ENCODE data around the gene FLII.
"Not testable (repeated sequence)": the region's sequence is repeated elsewhere in the genome, so short reads cannot be mapped to it uniquely, and the experiment has no call there.

Gene FLII

DNA sequence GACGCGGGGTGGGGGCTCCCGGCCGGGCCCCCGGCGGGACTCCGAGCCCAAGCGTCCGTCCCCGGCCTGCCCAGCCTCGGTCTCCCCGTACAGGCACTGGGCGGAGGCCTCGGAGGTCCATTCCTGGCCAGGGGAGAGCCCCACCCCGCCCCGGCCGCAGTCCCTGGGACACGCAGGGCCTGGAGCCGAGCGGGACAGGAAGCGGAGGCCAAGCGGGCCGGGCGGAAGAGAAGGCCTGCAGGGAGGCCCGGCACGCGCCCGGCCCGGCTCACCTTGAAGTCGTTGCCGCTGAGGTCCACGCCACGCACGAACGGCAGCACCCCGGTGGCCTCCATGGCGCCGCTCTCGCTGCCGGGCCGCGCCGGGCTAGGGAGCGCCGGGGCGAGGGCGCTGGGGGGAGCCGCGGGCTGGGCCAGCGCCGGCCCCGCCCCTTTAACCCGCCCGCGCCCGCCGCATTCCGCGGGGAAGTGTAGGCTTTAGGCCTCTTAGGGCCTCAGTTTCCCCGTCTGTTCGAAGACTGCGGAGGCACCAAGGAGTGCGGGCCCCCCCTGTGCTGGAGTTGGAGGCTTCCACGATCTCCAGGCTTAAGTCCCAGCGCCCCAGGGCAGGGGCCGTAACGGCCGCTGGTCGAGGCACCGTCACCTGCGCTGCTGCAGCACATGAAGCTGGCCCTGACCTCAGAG, at the start of gene FLII:
TSS of gene FLII (minus strand) at position 383 of the 683 bp plus-strand sequence. CDS start at position 335, 48 bp downstream.
- peak within 1 kb of the TSS; percentile 93 for H3K4me3 ChIP-seq (ENCODE audit: low read depth, low read length)
- DNase-seq (ENCODE audit: low read depth): no peak

DNA sequence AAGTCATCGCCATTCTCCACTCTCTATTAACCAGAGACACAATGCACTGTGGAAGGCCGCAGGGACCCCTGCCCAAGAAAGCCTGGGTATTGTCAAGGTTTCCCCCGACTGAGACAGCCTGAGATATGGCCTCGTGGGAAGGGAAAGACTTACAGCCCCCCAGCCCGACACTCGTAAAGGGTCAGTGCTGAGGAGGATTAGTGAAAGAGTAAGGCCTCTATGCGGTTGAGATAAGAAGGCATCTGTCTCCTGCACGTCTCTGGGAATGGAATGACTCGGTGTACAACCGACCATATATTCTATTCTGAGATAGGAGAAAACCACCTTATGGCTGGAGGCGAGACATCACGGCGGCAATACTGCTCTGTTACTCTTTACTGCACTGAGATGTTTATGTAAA, 44.7 kb upstream of the FLII start:
- H3K4me3 ChIP-seq (ENCODE audit: low read depth, low read length); DNase-seq (ENCODE audit: low read depth): not testable (repeated sequence)

DNA sequence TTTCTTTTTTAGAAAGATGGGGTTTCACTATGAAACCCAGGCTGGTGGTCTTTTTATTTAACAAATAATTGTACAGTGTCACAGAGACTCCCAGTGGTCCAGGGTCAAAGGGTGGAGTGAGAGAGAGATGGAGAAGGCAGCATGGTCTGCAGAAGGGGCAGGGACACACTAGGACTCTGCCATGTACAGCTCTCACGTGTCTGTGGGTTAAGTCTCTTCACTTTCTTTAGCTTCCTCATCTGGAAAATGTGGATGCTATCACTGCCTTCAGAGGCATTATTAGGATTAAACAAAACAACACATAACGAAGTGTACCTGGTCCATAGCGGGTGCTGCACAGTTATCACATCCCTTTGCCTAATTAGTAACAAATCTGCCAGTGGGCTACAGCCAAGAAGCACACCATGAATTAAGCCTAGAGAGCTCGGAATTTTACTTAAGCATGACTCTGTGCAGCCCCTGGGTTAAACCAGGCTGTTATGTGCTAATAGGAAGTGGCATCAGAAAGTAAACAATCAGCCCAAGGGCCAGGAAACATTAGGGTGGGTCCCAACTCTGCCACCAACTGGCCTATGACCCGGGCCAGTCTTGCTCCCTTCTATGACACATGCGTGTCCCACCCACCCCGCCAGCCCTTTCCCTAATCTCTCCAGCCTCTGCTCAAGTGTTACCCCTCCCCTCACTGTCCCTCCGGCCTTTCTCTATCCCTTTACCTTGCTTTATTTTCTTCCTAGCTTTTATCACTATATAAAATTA, 42.4 kb upstream of the FLII start:
- H3K4me3 ChIP-seq (ENCODE audit: low read depth, low read length): no peak overlapping the region

DNA sequence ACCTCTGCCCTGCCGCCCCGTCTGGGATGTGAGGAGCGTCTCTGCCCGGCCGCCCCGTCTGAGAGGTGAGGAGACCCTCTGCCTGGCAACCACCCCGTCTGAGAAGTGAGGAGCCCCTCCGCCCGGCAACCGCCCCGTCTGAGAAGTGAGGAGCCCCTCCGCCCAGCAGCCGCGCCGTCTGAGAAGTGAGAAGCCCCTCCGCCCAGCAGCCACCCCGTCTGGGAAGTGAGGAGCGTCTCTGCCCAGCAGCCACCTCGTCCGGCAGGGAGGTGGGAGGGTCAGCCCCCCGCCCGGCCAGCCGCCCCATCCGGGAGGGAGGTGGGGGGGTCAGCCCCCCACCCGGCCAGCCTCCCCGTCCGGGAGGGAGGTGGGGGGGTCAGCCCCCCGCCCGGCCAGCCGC, 39.5 kb upstream of the FLII start:
- not testable (repeated sequence) for DNase-seq (ENCODE audit: low read depth); H3K4me3 ChIP-seq (ENCODE audit: low read depth, low read length)

More for the DNA sequence above, 42.4 kb upstream of the FLII start:
- no peak for DNase-seq (ENCODE audit: low read depth)

DNA sequence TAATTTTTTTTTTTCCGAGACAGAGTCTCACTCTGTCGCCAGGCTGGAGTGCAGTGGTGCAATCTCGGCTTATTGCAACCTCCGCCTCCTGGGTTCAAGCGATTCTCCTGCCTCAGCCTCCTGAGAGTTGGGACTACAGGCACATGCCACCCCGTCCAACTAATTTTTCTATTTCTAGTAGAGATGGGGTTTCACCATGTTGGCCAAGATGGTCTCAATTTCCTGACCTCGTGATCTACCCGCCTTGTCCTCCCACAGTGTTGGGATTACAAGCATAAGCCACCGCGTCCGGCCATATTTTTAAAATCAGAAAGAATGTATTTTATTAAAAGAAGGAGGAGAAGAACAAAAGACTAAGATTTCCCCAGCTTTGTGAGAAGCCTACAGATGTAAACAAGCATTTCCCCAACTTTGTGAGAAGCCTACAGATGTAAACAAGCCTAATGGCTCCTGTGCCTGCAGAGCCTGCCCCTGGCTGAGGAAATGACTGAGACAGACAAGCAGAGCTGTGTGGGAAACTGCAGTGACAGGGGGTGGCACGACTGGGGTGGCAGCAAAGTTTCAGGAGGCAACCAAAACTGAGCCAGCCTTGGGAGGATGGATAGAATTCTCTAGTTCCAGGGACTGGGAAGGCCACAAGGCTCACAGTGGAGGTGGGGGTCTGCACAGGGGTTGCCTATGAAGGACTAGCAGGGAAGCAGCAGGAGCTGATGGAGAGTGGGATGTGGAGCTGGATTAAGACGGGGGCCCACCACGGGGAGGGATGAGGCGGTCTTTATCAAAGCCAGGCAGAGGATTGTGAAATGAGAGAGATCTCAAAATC, 33.4 kb upstream of the FLII start:
- H3K4me3 ChIP-seq (ENCODE audit: low read depth, low read length): no peak overlapping the region
- no peak for DNase-seq (ENCODE audit: low read depth)

DNA sequence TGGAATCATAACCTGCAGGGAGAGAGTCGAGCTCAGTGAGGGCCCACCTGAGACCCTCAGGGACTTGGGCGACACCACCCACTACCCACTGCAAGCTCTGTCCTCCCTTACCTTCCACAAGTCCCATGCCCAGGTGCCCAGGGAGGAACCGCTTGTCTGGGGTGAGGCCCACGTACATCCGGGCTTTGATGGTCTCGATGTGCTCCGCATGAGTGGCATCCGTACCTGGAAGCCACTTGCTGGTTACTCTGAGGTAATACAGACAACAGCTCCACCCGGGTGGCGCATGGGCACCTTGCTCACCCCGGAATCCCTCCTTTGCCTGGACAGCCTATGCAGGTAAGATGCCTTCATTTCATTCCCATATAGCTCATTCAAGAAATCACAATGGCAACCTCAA, 26.8 kb upstream of the FLII start:
- no peak overlapping the region for H3K4me3 ChIP-seq (ENCODE audit: low read depth, low read length)
- DNase-seq (ENCODE audit: low read depth): no peak

- no peak for DNase-seq (ENCODE audit: low read depth)
- no peak overlapping the region for H3K4me3 ChIP-seq (ENCODE audit: low read depth, low read length)
Observed at GRCh38 chr17:18281788-18282187, 23.2 kb upstream of the FLII start.

- no peak overlapping the region for H3K4me3 ChIP-seq (ENCODE audit: low read depth, low read length)
- DNase-seq (ENCODE audit: low read depth): no peak
Observed at GRCh38 chr17:18280766-18281371, 22.3 kb upstream of the FLII start.

DNA sequence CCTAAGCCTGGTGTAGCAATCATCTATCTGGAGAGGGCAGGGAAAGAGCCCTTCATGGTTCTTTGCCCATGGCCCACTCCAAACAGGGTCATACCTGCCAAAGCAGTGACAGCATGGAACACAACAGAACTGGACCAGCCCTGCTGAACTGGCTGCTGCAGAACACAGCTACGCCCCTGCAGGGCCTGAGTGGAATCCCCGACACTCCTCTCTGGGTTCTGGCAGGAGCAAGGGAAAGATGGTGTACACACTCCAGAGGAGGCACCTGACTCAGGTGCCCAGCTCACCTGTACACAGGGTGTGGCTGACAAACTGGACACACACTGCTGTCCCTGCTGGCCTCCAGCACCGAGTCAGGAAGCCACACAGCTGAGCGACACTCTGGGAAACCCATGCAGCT, 21.7 kb upstream of the FLII start:
- no peak overlapping the region for H3K4me3 ChIP-seq (ENCODE audit: low read depth, low read length)
- DNase-seq (ENCODE audit: low read depth): no peak

- no peak overlapping the region for H3K4me3 ChIP-seq (ENCODE audit: low read depth, low read length)
- no peak for DNase-seq (ENCODE audit: low read depth)
Observed at GRCh38 chr17:18278867-18279266, 20.3 kb upstream of the FLII start.

GRCh38 chr17:18277076-18277475, 18.5 kb upstream of the FLII start:
- H3K4me3 ChIP-seq (ENCODE audit: low read depth, low read length): no peak overlapping the region
- DNase-seq (ENCODE audit: low read depth): no peak

DNA sequence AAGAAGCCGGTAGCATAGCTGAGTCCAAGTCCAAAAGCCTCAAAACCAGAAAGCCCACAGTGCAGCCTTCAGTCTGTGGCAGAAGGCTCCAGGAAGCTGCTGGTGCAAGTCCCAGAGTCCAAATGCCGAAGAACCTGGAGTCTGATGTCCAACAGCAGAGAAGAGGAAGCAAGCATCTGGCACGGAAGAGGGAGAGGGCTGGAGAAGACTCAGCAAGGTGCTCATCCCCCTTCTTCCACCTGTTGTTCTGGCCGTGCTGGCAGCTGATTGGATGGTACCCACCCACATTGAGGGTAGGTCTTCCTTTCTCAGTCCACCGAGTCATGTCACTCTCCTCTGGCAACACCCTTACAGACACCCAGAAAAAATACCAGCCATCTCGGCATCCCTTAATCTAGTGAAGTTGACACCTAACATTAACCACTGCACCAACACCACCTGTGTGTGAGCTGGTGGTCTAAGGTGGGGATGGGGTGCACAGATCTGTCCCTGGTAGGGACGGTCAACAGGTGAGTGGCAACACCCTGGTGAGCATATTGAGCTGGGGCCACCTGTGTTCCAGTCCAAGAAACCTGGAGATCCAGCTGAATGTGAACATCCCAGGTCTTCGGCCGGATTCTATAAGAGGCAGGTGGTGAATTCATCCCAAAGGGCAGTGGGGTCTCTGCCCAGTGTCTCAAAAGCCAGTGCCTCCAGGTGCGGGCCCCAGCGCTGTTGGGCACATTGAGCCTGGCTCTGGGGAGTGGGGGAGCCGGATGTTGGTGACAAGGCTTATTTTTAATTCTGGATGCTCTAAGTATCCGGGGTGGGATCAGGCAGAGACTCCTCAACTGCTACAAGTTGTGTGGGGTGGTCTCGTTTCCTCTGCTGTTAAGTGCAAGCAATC, 11.8 kb upstream of the FLII start:
- H3K4me3 ChIP-seq (ENCODE audit: low read depth, low read length): no peak overlapping the region

GRCh38 chr17:18267927-18268711, 9.6 kb upstream of the FLII start:
- no peak overlapping the region for H3K4me3 ChIP-seq (ENCODE audit: low read depth, low read length)
- DNase-seq (ENCODE audit: low read depth): no peak

More for the DNA sequence above, 11.8 kb upstream of the FLII start:
- DNase-seq (ENCODE audit: low read depth): no peak

DNA sequence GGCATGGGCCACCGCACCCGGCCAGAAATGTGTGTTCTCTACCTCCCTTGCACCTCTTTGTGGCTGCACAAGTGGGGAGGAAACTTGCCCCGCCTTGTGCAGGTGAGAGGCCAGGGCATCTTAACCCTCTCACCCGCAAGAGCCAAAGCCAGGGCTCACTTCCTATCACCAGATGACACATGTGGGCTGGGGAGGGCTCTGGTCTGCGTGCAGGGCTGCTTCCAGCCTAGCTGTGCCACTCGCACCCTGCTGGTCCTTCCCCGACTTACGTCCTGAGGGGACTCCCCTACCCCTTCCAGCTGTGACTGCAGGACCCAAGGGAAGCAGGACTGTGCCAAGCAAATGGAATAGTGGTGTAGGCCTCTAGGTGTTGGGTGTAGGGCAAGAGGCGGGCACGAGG, 8.8 kb upstream of the FLII start:
- DNase-seq (ENCODE audit: low read depth): no peak

DNA sequence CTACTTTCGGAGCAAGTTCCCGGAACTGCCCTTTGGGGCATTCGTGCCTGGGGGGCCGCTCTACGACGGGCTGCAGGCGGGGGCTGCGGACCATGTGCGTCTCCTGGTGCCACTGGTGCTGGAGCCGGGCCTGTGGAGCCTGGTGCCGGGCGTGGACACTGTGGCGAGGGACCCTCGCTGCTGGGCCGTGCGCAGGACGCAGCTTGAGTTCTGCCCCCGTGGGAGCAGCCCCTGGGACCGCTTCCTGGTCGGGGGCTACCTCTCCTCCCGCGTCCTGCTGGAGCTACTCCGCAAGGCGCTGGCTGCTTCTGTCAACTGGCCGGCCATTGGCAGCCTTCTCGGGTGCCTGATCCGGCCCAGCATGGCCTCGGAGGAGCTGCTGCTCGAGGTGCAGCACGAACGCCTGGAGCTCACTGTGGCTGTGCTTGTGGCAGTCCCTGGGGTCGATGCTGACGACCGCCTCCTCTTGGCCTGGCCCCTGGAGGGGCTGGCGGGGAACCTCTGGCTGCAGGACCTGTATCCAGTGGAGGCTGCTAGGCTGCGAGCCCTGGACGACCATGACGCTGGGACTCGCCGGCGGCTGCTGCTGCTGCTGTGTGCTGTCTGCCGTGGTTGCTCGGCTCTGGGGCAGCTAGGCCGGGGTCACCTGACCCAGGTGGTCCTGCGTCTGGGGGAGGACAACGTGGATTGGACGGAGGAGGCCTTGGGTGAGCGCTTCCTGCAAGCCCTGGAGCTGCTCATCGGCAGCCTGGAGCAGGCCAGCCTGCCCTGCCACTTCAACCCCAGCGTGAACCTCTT, 5.5 kb upstream of the FLII start:
- H3K4me3 ChIP-seq (ENCODE audit: low read depth, low read length): no peak overlapping the region
- DNase-seq (ENCODE audit: low read depth): no peak

More for the DNA sequence above, 8.8 kb upstream of the FLII start:
- H3K4me3 ChIP-seq (ENCODE audit: low read depth, low read length): no peak overlapping the region

DNA sequence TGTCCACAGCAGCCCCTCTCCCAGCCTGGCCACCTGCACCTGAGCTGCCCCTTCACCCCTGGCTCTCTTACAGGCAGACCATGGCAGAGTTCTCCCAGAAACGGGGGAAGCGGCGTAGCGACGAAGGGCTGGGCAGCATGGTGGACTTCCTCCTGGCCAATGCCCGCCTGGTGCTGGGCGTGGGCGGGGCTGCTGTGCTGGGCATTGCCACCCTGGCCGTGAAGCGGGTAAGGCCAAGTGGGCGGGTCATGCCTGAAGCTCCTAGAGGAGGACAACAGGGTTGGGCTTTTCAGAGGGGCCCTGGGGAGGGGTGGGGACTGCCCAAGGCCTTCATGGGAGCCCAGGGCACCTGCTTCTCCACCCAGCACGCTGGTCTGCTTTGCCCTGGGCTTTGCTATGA, 4.1 kb upstream of the FLII start:
- no peak for DNase-seq (ENCODE audit: low read depth)
- H3K4me3 ChIP-seq (ENCODE audit: low read depth, low read length): no peak overlapping the region

GRCh38 chr17:18262111-18262510, 3.6 kb upstream of the FLII start:
- no peak for DNase-seq (ENCODE audit: low read depth)
- H3K4me3 ChIP-seq (ENCODE audit: low read depth, low read length): no peak overlapping the region
